Measurements from ENCODE around the gene AMBRA1.
A peak's percentile ranks its signal among the peaks of the same experiment; 100 is the strongest.

The AMBRA1 gene

GRCh38 chr11:46562527-46562926 is 31.3 kb downstream of the AMBRA1 start:
- TF ChIP-seq CTCF (IDR thresholded peaks at IDR 0.05; ENCODE audit: low read depth, low read length), result no peak
- DNase-seq (ENCODE audit: low read depth, low spot score), result no peak
- in situ Hi-C loops (cut with HindIII; ENCODE audit: low sequenced_read_pairs), result no loop called here
- no peak overlapping the region for H3K4me3 ChIP-seq (ENCODE audit: low read depth, low read length)

GRCh38 chr11:46560300-46560991 is 33.4 kb downstream of the AMBRA1 start:
- in situ Hi-C loops (cut with HindIII; ENCODE audit: low sequenced_read_pairs), result no loop called here
- no peak for TF ChIP-seq CTCF (IDR thresholded peaks at IDR 0.05; ENCODE audit: low read depth, low read length)

GRCh38 chr11:46559815-46560214 is 34.0 kb downstream of the AMBRA1 start:
- no peak overlapping the region for H3K4me3 ChIP-seq (ENCODE audit: low read depth, low read length)
- no peak for DNase-seq (ENCODE audit: low read depth, low spot score)
- in situ Hi-C loops (cut with HindIII; ENCODE audit: low sequenced_read_pairs), result no loop called here
- no peak for TF ChIP-seq CTCF (IDR thresholded peaks at IDR 0.05; ENCODE audit: low read depth, low read length)

More at GRCh38 chr11:46560300-46560991, 33.4 kb downstream of the AMBRA1 start:
- DNase-seq (ENCODE audit: low read depth, low spot score), result peak; percentile 41
- no peak overlapping the region for H3K4me3 ChIP-seq (ENCODE audit: low read depth, low read length)

GRCh38 chr11:46557684-46558151 is 36.1 kb downstream of the AMBRA1 start:
- no peak for TF ChIP-seq CTCF (IDR thresholded peaks at IDR 0.05; ENCODE audit: low read depth, low read length)
- in situ Hi-C loops (cut with HindIII; ENCODE audit: low sequenced_read_pairs), result no loop called here
- H3K4me3 ChIP-seq (ENCODE audit: low read depth, low read length), result no peak overlapping the region
- peak; percentile 25 for DNase-seq (ENCODE audit: low read depth, low spot score)

GRCh38 chr11:46555267-46556054 is 38.4 kb downstream of the AMBRA1 start:
- in situ Hi-C loops (cut with HindIII; ENCODE audit: low sequenced_read_pairs), result no loop called here
- DNase-seq (ENCODE audit: low read depth, low spot score), result peak; percentile 57
- no peak overlapping the region for H3K4me3 ChIP-seq (ENCODE audit: low read depth, low read length)
- no peak for TF ChIP-seq CTCF (IDR thresholded peaks at IDR 0.05; ENCODE audit: low read depth, low read length)

- peak; percentile 74 for DNase-seq (ENCODE audit: low read depth, low spot score)
- H3K4me3 ChIP-seq (ENCODE audit: low read depth, low read length), result no peak overlapping the region
- in situ Hi-C loops (cut with HindIII; ENCODE audit: low sequenced_read_pairs), result no loop called here
- TF ChIP-seq CTCF (IDR thresholded peaks at IDR 0.05; ENCODE audit: low read depth, low read length), result no peak
Observed at GRCh38 chr11:46554213-46555147, 39.3 kb downstream of the AMBRA1 start.
